ENCODE measurements around the gene LRP6.

- TF ChIP-seq CTCF (conservative IDR thresholded peaks at IDR 0.05; ENCODE audit: low read length) (no peak), EZH2phosphoT487 (IDR thresholded peaks at IDR 0.05; ENCODE audit: borderline replicate concordance, low read depth, low read length) (no peak)
These were observed 110.0 kb downstream of the LRP6 start for GRCh38 chr12:12156828-12157227.
